Measurements from ENCODE around the gene ZNF488.

GRCh38 chr10:47370015-47370767, 13.9 kb downstream of the ZNF488 start:
- TF ChIP-seq, protein P1, sequence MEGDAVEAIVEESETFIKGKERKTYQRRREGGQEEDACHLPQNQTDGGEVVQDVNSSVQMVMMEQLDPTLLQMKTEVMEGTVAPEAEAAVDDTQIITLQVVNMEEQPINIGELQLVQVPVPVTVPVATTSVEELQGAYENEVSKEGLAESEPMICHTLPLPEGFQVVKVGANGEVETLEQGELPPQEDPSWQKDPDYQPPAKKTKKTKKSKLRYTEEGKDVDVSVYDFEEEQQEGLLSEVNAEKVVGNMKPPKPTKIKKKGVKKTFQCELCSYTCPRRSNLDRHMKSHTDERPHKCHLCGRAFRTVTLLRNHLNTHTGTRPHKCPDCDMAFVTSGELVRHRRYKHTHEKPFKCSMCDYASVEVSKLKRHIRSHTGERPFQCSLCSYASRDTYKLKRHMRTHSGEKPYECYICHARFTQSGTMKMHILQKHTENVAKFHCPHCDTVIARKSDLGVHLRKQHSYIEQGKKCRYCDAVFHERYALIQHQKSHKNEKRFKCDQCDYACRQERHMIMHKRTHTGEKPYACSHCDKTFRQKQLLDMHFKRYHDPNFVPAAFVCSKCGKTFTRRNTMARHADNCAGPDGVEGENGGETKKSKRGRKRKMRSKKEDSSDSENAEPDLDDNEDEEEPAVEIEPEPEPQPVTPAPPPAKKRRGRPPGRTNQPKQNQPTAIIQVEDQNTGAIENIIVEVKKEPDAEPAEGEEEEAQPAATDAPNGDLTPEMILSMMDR (IDR thresholded peaks at IDR 0.05; ENCODE audit: low read length) = no peak
- no peak for TF ChIP-seq EZH2 (IDR thresholded peaks at IDR 0.05; ENCODE audit: borderline replicate concordance, low read length)
